ENCODE results near the gene SEC23B.

SEC23B gene

DNA sequence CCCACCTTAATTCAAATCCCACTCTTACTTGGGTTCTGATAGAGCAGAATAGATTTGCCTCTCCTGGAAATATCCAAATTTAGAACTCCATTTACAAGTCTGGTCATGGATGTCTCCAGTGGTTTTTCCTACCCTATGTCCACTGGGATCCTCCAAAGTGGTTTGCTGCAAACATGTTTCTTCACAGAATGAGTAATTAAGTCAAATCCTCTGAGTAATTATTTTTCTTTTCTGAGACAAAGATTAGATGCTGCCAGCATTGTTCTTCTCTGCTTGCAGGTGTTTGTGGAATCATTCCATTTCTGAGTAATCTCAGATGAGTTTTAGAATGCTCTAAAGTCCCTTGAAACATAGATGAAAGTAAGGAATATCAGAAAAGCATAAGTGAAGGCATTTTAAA lies 102.0 kb downstream of the SEC23B start:
- Histone ChIP-seq H3K79me2 (ENCODE audit: insufficient read depth, low read length) (no peaks in the 10 kb centered on the region), H3K4me2 (ENCODE audit: low read length) (no peak overlapping the region)
- TF ChIP-seq, protein P1, sequence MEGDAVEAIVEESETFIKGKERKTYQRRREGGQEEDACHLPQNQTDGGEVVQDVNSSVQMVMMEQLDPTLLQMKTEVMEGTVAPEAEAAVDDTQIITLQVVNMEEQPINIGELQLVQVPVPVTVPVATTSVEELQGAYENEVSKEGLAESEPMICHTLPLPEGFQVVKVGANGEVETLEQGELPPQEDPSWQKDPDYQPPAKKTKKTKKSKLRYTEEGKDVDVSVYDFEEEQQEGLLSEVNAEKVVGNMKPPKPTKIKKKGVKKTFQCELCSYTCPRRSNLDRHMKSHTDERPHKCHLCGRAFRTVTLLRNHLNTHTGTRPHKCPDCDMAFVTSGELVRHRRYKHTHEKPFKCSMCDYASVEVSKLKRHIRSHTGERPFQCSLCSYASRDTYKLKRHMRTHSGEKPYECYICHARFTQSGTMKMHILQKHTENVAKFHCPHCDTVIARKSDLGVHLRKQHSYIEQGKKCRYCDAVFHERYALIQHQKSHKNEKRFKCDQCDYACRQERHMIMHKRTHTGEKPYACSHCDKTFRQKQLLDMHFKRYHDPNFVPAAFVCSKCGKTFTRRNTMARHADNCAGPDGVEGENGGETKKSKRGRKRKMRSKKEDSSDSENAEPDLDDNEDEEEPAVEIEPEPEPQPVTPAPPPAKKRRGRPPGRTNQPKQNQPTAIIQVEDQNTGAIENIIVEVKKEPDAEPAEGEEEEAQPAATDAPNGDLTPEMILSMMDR (IDR thresholded peaks at IDR 0.05; ENCODE audit: low read length), result no peak
- TF ChIP-seq EZH2 (IDR thresholded peaks at IDR 0.05; ENCODE audit: borderline replicate concordance, low read length), result no peak

More for the DNA sequence above, 102.0 kb downstream of the SEC23B start:
- H3F3A ChIP-seq (ENCODE audit: insufficient read depth, low read length), result no peaks in the 10 kb centered on the region
- H4K20me1 ChIP-seq (ENCODE audit: insufficient read depth, low read length), result no peaks in the 10 kb centered on the region
- H3K27me3 ChIP-seq (ENCODE audit: insufficient read depth, low read length), result no peaks in the 10 kb centered on the region
- no peak overlapping the region for H3K9ac ChIP-seq (ENCODE audit: low read length)
- H3K27ac ChIP-seq (ENCODE audit: low read depth, low read length, poor library complexity, severe bottlenecking), result no peak overlapping the region
- H3K4me3 ChIP-seq (ENCODE audit: low read depth, low read length, poor library complexity, severe bottlenecking), result no peak overlapping the region
- no peaks in the 10 kb centered on the region for H3K36me3 ChIP-seq (ENCODE audit: insufficient read depth, low read length)
- H3K9me2 ChIP-seq (ENCODE audit: low read depth, low read length), result no peaks in the 10 kb centered on the region
- no peaks in the 10 kb centered on the region for H3K9me3 ChIP-seq (ENCODE audit: low read length)
- no peak overlapping the region for H2AFZ ChIP-seq (ENCODE audit: low read length)
- H3K4me1 ChIP-seq (ENCODE audit: insufficient read depth, low read length, severe bottlenecking), result no peaks in the 10 kb centered on the region
